Activated CD4-positive, alpha-beta T cell treated with anti-CD3 and anti-CD28 coated beads for 1 hour (primary cell): ENCODE data around the gene CLCA4.

Experiments used
- DNase-seq: peaks from one replicate; pipeline ENCODE4 v3.0.0-alpha.2; 2020

Gene CLCA4

GRCh38 chr1:86621286-86621685 lies 74.4 kb downstream of the CLCA4 start:
- DNase-seq, result no peak
